ENCODE results near the gene CHST8.

CHST8 gene

GRCh38 chr19:33627962-33628839 is 6.4 kb downstream of the CHST8 start:
- Histone ChIP-seq H3K4me3 (ENCODE audit: low read length in 2 of 2) (no peak overlapping the region), H3K27me3 (ENCODE audit: control insufficient read depth in 2 of 2, insufficient read depth in 2 of 2, low read length in 2 of 2) (peaks cover 16 to 22% of the 10 kb centered on the region in 2 donors), H3K27ac (ENCODE audit: low read depth in 2 of 2, low read length in 2 of 2) (no peak overlapping the region), H3K9me3 (ENCODE audit: control insufficient read depth in 2 of 2, low read length in 2 of 2) (no peaks in the 10 kb centered on the region), H3K9ac (ENCODE audit: low read depth in 1 of 2, low read length in 2 of 2) (no peak overlapping the region), H3K36me3 (ENCODE audit: control insufficient read depth in 2 of 2, insufficient read depth in 2 of 2, low read length in 2 of 2) (no peaks in the 10 kb centered on the region), H3K4me1 (ENCODE audit: control insufficient read depth in 2 of 2, insufficient read depth in 2 of 2, low read length in 2 of 2) (no peaks in the 10 kb centered on the region)

DNA sequence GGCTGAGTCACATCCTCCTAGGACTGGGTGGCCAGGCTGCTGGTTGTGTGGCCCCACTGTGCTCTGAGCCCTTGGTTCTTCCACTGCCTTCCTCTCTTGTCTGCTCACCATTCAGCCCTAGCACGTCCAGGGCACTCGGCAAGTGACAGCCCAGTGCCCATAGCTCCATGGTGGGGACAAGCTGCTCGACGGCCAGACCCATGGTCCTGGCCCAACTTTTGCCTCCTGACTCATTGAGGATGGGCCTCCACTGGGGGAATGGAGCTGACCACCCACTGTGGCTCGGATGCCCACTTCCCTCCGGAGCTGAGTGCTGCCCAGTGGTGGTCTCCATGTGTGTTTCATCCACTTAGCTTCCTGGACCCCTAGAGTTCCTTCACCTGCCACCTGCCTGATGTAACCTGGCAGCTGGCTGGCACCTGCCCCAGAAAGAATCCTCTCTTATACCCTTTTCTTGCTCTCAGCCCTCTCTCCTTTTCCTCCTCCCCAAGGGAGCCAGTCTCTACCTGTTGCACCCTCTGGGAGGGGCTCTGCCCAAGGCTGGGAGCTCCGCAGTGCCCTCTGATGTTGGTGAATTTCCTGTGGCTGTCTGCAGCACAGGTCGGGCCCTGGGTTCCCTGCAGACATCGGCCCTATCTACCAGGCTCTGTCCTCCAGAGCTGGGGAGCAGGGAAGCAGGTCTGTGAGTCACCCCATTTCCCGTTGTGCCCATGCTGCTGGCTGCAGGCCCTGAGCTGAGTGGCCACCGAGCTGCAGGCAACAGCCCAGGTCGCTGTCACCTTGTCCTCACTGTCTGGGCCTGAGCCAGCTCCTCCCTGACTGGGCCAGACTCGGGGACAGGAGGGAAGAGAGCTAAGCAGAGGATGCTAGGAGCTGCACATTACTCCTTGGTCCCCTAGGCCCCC is 7.4 kb downstream of the CHST8 start:
- Histone ChIP-seq H3K27me3 (ENCODE audit: control insufficient read depth in 2 of 2, insufficient read depth in 2 of 2, low read length in 2 of 2) (peaks cover 7 to 16% of the 10 kb centered on the region in 2 donors), H3K36me3 (ENCODE audit: control insufficient read depth in 2 of 2, insufficient read depth in 2 of 2, low read length in 2 of 2) (no peaks in the 10 kb centered on the region), H3K27ac (ENCODE audit: low read depth in 2 of 2, low read length in 2 of 2) (no peak overlapping the region), H3K4me1 (ENCODE audit: control insufficient read depth in 2 of 2, insufficient read depth in 2 of 2, low read length in 2 of 2) (no peaks in the 10 kb centered on the region), H3K4me3 (ENCODE audit: low read length in 2 of 2) (no peak overlapping the region), H3K9me3 (ENCODE audit: control insufficient read depth in 2 of 2, low read length in 2 of 2) (no peaks in the 10 kb centered on the region), H3K9ac (ENCODE audit: low read depth in 1 of 2, low read length in 2 of 2) (no peak overlapping the region)

GRCh38 chr19:33629826-33630375 is 8.1 kb downstream of the CHST8 start:
- H3K4me1 ChIP-seq (ENCODE audit: control insufficient read depth in 2 of 2, insufficient read depth in 2 of 2, low read length in 2 of 2): no peaks in the 10 kb centered on the region
- no peak overlapping the region for H3K27ac ChIP-seq (ENCODE audit: low read depth in 2 of 2, low read length in 2 of 2)

DNA sequence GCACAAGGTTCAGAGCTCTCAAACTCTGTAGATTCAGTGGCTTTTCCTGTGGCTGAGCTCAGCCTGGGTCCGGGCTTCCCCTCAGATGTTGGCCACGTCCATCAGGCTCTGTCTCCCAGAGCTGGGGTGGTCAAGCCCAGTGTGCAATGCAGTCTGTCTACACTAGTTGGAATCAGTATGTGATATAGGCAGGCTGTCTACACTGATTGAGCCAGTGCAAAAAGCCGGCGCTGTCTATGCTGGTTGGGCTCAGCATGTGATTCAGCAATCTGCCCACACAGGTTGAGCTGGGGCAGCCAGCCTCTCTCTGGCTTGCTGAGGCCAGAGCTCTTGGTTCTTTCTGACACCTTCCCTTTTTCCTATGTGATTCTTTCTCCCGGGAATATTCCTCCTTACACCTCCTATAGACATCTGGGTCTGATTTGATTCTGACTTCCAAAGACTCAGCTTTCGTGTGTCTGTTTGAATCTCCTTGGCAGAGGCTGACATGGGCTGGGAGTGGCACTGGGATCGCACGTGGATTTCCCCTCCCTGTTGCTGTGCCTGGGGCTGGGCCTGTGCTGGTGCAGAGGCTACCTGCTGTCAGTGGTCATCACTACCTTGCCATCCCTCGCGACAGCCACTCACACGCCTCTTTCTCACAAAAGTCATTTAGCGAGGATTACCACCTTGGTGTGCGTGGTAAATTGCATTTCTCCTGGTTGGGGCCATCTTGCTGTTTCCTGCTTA is 9.3 kb downstream of the CHST8 start:
- H3K27ac ChIP-seq (ENCODE audit: low read depth in 2 of 2, low read length in 2 of 2): no peak overlapping the region
- H3K9ac ChIP-seq (ENCODE audit: low read depth in 1 of 2, low read length in 2 of 2): no peak overlapping the region
- H3K36me3 ChIP-seq (ENCODE audit: control insufficient read depth in 2 of 2, insufficient read depth in 2 of 2, low read length in 2 of 2): no peaks in the 10 kb centered on the region
- peaks cover 0 to 7% of the 10 kb centered on the region in 2 donors for H3K27me3 ChIP-seq (ENCODE audit: control insufficient read depth in 2 of 2, insufficient read depth in 2 of 2, low read length in 2 of 2)
- no peaks in the 10 kb centered on the region for H3K9me3 ChIP-seq (ENCODE audit: control insufficient read depth in 2 of 2, low read length in 2 of 2)
- H3K4me3 ChIP-seq (ENCODE audit: low read length in 2 of 2): no peak overlapping the region
- H3K4me1 ChIP-seq (ENCODE audit: control insufficient read depth in 2 of 2, insufficient read depth in 2 of 2, low read length in 2 of 2): no peaks in the 10 kb centered on the region

More at GRCh38 chr19:33629826-33630375, 8.1 kb downstream of the CHST8 start:
- Histone ChIP-seq H3K4me3 (ENCODE audit: low read length in 2 of 2) (no peak overlapping the region), H3K27me3 (ENCODE audit: control insufficient read depth in 2 of 2, insufficient read depth in 2 of 2, low read length in 2 of 2) (peaks cover 0 to 10% of the 10 kb centered on the region in 2 donors), H3K9ac (ENCODE audit: low read depth in 1 of 2, low read length in 2 of 2) (no peak overlapping the region), H3K36me3 (ENCODE audit: control insufficient read depth in 2 of 2, insufficient read depth in 2 of 2, low read length in 2 of 2) (no peaks in the 10 kb centered on the region), H3K9me3 (ENCODE audit: control insufficient read depth in 2 of 2, low read length in 2 of 2) (no peaks in the 10 kb centered on the region)

- Histone ChIP-seq H3K9ac (ENCODE audit: low read depth in 1 of 2, low read length in 2 of 2) (no peak overlapping the region), H3K36me3 (ENCODE audit: control insufficient read depth in 2 of 2, insufficient read depth in 2 of 2, low read length in 2 of 2) (no peaks in the 10 kb centered on the region), H3K4me3 (ENCODE audit: low read length in 2 of 2) (no peak overlapping the region), H3K27ac (ENCODE audit: low read depth in 2 of 2, low read length in 2 of 2) (no peak overlapping the region), H3K27me3 (ENCODE audit: control insufficient read depth in 2 of 2, insufficient read depth in 2 of 2, low read length in 2 of 2) (peaks cover 0 to 3% of the 10 kb centered on the region in 2 donors), H3K9me3 (ENCODE audit: control insufficient read depth in 2 of 2, low read length in 2 of 2) (no peaks in the 10 kb centered on the region), H3K4me1 (ENCODE audit: control insufficient read depth in 2 of 2, insufficient read depth in 2 of 2, low read length in 2 of 2) (no peaks in the 10 kb centered on the region)
Measured at GRCh38 chr19:33631609-33631973, 9.8 kb downstream of the CHST8 start.

DNA sequence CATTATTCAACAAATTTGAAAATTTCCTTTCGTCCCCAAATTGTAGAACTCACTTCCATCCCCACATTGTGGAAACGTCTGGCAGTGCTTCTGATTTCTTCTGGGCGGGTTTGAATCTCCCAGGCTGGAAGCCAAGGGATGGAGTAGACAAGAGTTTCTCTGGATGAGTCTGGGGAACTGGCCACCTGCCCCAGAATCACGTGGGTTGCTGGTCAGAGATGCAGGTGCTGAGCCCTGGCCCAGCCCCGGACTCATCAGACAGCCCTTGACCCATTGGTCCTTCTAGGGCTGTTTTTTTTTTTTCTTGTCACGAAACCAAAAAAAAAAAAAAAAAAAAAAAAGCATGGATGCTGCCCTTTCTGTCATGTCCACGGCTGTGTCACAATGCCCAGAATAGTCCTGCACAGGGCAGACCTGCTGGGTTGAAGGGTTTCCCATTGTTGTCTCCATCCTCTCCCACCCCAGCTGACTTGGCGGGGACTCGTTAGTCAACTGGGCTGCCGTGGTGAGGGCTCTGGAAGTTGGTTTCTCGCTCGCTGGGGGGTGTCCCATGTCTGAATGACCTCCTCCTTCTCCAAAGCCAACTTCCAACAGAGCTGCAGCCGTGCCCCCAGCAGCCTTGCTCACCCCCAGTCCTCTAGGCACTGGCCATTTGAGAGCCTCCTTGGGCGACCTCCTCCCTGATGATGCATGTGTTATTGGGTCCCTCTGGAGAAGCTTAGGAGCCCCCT is 12.8 kb downstream of the CHST8 start:
- Histone ChIP-seq H3K9me3 (ENCODE audit: control insufficient read depth in 2 of 2, low read length in 2 of 2) (no peaks in the 10 kb centered on the region), H3K27me3 (ENCODE audit: control insufficient read depth in 2 of 2, insufficient read depth in 2 of 2, low read length in 2 of 2) (peaks cover 3 to 6% of the 10 kb centered on the region in 2 donors), H3K4me3 (ENCODE audit: low read length in 2 of 2) (no peak overlapping the region), H3K4me1 (ENCODE audit: control insufficient read depth in 2 of 2, insufficient read depth in 2 of 2, low read length in 2 of 2) (no peaks in the 10 kb centered on the region), H3K9ac (ENCODE audit: low read depth in 1 of 2, low read length in 2 of 2) (no peak overlapping the region), H3K27ac (ENCODE audit: low read depth in 2 of 2, low read length in 2 of 2) (no peak overlapping the region), H3K36me3 (ENCODE audit: control insufficient read depth in 2 of 2, insufficient read depth in 2 of 2, low read length in 2 of 2) (no peaks in the 10 kb centered on the region)

DNA sequence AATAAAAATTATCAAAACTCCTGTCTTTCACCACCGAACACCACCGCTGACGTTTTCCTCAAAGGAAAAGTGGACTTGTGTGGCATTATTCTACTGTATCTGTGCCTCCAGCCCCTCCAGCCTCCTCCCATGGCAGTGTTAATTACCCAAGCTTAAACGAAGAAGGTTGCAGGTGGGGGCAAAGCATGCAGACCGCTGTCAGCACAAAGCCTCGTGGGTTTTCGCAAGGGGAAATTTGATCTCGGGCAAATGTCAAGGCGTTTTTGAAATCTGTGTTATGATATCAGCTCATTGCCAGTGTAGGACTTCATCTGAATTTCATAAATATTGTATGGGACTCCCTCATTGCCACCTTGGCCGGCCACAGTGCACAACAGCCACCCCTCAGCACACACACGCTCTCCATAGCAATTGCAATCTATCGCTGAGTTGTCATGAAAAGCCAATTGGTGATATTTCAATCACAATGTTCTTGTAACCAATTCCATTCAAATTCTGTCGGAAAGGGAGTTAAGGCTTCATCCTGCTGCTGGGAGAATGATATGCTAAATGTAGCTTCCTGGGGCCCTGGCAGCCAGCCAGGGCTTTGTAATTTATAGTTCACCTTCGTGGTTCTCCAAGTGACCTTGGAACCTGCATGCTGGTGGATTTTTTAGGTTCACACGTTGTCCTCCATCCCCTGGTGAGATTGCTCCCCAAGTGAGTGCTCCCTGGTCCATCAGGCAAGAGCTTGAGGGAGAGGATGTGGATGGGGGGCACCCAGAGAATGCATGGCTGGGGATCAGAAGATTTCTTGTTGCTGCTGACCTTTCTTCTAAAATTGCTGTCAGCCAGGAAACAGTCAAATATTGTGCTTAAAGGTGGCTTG is 16.6 kb downstream of the CHST8 start:
- Histone ChIP-seq H3K36me3 (ENCODE audit: control insufficient read depth in 2 of 2, insufficient read depth in 2 of 2, low read length in 2 of 2) (no peaks in the 10 kb centered on the region), H3K4me3 (ENCODE audit: low read length in 2 of 2) (no peak overlapping the region), H3K27me3 (ENCODE audit: control insufficient read depth in 2 of 2, insufficient read depth in 2 of 2, low read length in 2 of 2) (peaks cover 0 to 6% of the 10 kb centered on the region in 2 donors), H3K27ac (ENCODE audit: low read depth in 2 of 2, low read length in 2 of 2) (no peak overlapping the region), H3K9ac (ENCODE audit: low read depth in 1 of 2, low read length in 2 of 2) (no peak overlapping the region), H3K4me1 (ENCODE audit: control insufficient read depth in 2 of 2, insufficient read depth in 2 of 2, low read length in 2 of 2) (no peaks in the 10 kb centered on the region), H3K9me3 (ENCODE audit: control insufficient read depth in 2 of 2, low read length in 2 of 2) (no peaks in the 10 kb centered on the region)

GRCh38 chr19:33639035-33639681 is 17.4 kb downstream of the CHST8 start:
- no peak overlapping the region for H3K27ac ChIP-seq (ENCODE audit: low read depth in 2 of 2, low read length in 2 of 2)
- H3K36me3 ChIP-seq (ENCODE audit: control insufficient read depth in 2 of 2, insufficient read depth in 2 of 2, low read length in 2 of 2): no peaks in the 10 kb centered on the region
- no peak overlapping the region for H3K9ac ChIP-seq (ENCODE audit: low read depth in 1 of 2, low read length in 2 of 2)
- no peaks in the 10 kb centered on the region for H3K9me3 ChIP-seq (ENCODE audit: control insufficient read depth in 2 of 2, low read length in 2 of 2)
- H3K4me1 ChIP-seq (ENCODE audit: control insufficient read depth in 2 of 2, insufficient read depth in 2 of 2, low read length in 2 of 2): no peaks in the 10 kb centered on the region
- peaks cover 0 to 6% of the 10 kb centered on the region in 2 donors for H3K27me3 ChIP-seq (ENCODE audit: control insufficient read depth in 2 of 2, insufficient read depth in 2 of 2, low read length in 2 of 2)
- no peak overlapping the region for H3K4me3 ChIP-seq (ENCODE audit: low read length in 2 of 2)
